Subcutaneous adipose tissue (tissue), 4 donors: ENCODE results near the gene LUC7L. TPM values are rescaled to one million over a fixed set of nuclear protein-coding genes. Genes with fewer than 3 reads are reported as not detected.

ENCODE experiments used
- total RNA-seq, 4 donors: library from RNA; depleted of rRNA; stranded (reverse); fragments of >200 nt; gene quantifications; one replicate each; pipeline ENCODE4 v1.1.0, GENCODE V29; 2016
- TF ChIP-seq, protein P1 (sequence below): fragments of 450-650 bp; IDR thresholded peaks from one replicate; pipeline ENCODE4 v1.5.1; 2016; ENCODE audit warnings: low read depth, mild to moderate bottlenecking, control low read depth, antibody characterized with exemption, moderate library complexity

Gene LUC7L
- total RNA-seq, 4 donors from 2014 or later, result 73.9 to 133 (median 94.1) TPM

DNA sequence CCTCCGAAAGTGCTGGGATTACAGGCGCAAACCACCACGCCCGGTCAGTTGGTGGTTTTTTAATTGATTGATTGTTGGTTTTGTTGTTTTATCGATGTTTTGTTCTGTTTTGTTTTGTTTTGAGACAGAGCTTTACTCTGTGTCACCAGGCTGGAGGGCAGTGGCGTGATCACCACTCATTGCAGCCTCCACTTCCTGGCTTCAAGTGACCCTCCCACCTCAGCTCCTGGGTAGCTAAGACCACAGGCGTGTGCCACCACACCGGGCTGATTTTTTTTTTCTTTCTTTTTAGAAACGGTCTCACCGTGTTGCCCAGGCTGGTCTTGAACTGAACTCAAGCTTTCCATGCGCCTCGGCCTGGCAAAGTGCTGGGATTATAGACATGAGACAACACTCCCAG, 17.8 kb upstream of the LUC7L start:
- TF ChIP-seq, protein P1, sequence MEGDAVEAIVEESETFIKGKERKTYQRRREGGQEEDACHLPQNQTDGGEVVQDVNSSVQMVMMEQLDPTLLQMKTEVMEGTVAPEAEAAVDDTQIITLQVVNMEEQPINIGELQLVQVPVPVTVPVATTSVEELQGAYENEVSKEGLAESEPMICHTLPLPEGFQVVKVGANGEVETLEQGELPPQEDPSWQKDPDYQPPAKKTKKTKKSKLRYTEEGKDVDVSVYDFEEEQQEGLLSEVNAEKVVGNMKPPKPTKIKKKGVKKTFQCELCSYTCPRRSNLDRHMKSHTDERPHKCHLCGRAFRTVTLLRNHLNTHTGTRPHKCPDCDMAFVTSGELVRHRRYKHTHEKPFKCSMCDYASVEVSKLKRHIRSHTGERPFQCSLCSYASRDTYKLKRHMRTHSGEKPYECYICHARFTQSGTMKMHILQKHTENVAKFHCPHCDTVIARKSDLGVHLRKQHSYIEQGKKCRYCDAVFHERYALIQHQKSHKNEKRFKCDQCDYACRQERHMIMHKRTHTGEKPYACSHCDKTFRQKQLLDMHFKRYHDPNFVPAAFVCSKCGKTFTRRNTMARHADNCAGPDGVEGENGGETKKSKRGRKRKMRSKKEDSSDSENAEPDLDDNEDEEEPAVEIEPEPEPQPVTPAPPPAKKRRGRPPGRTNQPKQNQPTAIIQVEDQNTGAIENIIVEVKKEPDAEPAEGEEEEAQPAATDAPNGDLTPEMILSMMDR, result no peak

DNA sequence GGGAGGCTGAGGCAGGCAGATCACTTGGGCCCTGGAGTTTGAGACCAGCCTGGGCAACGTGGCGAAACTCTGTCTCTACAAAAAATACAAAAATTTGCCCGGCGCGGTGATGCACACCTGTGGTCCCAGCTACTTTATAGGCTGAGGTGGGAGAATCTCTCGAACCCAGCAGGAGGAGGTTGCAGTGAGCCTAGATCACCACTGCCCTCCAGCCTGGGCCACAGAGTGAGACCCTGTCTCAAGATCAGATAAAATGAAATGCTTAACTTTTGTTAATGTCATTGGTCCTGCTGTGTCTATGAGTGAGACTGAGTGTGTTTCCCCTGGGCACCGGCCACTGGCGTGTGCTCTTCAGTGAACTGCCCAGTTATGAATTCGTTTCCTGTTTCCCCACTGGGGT, 15.9 kb upstream of the LUC7L start:
- TF ChIP-seq, protein P1, result no peak

DNA sequence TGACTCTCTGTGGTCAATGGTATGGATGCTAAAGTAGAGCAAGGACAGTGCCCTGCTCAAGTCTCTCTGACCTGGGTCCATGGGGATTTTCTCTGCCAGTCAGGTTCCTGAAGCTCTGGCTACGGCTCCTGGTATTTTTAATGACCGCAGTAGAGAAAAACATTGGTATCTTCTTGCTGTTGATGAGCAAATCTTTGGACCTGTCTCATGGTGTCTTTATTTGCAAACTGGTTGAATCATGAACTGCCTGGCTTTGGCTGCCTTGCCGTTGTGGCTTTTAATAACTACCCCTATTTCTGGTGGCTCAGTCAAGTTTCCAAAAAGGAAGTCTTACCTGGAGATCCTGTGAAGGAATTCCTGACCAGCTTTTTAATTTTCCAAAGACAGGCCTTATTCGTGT, 14.1 kb upstream of the LUC7L start:
- TF ChIP-seq, protein P1, result no peak

DNA sequence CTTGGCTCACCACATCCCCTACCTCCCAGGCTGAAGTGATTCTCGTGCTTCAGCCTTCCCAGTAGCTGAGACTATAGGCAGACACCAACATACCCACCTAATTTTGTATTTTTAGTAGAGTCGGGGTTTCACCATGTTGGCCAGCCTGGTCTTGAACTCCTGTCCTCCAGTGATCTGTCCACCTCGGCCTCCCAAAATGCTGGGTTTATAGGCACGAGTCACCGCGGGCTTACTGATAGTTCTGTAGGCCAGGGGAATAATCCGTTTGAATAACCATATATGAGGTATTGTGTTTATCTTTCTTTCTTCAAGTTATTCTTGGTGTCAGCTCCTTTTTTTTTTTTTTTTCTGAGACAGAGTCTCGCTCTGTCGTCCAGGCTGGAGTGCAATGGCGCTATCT, 13.0 kb upstream of the LUC7L start:
- TF ChIP-seq, protein P1, result no peak

DNA sequence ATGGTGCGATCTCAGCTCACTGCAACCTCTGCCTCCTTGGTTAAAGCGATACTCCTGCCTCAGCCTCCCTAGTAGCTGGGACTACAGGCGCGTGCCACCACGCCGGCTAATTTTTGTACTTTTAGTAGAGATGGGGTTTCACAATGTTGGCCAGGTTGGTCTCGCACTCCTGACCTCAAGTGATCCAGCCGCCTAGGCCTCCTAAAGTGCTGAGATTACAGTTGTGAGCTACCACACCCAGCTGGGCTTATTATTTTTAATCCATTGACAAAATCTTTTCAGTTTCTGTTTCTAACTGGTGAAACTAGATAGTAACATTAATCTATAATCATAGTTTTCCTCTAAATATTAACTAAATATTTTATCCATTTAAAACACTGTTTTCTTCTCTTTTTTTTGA, 11.3 kb upstream of the LUC7L start:
- TF ChIP-seq, protein P1, result no peak

DNA sequence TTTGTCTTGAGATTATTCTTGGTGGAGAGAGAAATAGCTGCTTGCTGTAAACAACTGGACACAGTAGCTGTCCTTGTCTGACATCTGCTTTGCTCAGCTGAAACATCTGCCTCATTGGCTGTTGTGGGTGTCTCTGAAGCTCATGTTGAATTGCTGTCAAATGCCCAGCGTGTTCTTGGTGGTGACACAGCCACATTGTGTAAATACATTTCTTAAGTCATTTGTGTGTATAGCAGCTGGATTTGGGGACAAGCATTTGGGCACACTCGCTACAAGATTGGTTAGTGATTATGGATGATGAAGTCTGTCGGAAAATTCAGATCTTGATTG, 10.7 kb upstream of the LUC7L start:
- TF ChIP-seq, protein P1, result no peak

DNA sequence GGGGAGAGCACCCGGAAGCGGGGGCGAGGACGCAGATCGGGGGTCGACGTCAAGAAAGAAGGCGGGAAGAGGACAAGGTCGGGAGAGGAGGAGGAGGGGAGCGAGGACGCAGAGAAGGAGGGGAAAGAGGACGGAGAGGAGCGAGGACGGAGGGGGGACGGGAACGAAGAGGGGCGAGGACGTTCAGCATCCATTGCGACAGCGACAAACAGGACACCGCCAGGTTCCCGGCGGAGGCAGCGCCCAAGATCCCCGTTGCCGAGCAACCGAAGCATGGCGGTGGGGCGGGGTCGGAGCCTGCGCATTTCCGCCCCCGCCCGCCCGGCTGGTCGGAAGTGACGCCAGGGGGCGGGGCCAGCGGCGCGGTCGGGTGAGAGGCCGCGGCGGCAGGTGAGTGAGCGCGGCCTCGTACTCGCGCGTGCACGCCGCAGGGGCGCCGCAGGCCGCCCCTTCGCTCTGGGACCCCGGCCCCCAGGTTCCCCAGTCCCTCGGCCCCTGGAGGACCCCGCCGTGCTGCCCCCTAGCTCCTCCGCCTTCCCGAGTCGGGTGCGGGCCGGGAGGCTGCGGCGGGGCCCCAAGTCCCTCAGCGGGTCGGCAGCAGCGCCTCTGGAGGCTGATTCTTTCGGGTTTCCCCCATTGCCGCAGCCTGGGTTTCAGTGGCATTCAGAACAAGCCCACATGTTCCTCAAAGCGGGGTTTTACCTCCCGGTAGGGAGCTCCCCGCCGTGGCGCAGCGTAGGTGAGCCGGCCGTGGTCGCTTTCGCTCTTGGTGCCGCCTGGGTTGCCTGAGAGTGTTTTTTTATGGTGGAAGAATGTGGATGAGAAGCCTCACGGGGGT, 5.4 kb upstream of the LUC7L start, which contains the start of gene FAM234A:
Gene FAM234A, plus strand, starts transcription at position 354 of the 838 bp plus-strand sequence. CDS start 19,593 bp downstream, outside the sequence.
- TF ChIP-seq, protein P1, result no peak
